HG03064 (cell line): ENCODE measurements around the gene ZSCAN12.
"Not testable (repeated sequence)": the region's sequence is repeated elsewhere in the genome, so short reads cannot be mapped to it uniquely, and the experiment has no call there.

Experiments
- ATAC-seq: cut with Tn5 transposase; IDR thresholded peaks from one replicate; pipeline ENCODE4 v1.9.1; 2021; ENCODE audit warnings: low read depth; ENCODE audit not compliant: unreplicated experiment

The ZSCAN12 gene

GRCh38 chr6:28395918-28396317 is 3.6 kb downstream of the ZSCAN12 start:
- ATAC-seq: no peak

- ATAC-seq: no peak
Observed at GRCh38 chr6:28393912-28394662, 5.5 kb downstream of the ZSCAN12 start.

GRCh38 chr6:28390688-28391087 is 8.9 kb downstream of the ZSCAN12 start:
- no peak for ATAC-seq

GRCh38 chr6:28384143-28384533 is 15.4 kb downstream of the ZSCAN12 start:
- ATAC-seq: no peak

GRCh38 chr6:28383235-28384142 is 16.1 kb downstream of the ZSCAN12 start:
- peak; percentile 76 for ATAC-seq

GRCh38 chr6:28380381-28380780 is 19.2 kb downstream of the ZSCAN12 start:
- no peak for ATAC-seq

- no peak for ATAC-seq
Observed at GRCh38 chr6:28378644-28379043, 20.9 kb downstream of the ZSCAN12 start.

GRCh38 chr6:28377879-28378278 is 21.7 kb downstream of the ZSCAN12 start:
- ATAC-seq: no peak

- no peak for ATAC-seq
Observed at GRCh38 chr6:28373925-28374324, 25.6 kb downstream of the ZSCAN12 start.

GRCh38 chr6:28371706-28372451 is 27.7 kb downstream of the ZSCAN12 start:
- ATAC-seq: no peak

GRCh38 chr6:28371280-28371679 is 28.3 kb downstream of the ZSCAN12 start:
- ATAC-seq: no peak

- ATAC-seq: no peak
Observed at GRCh38 chr6:28370440-28370839, 29.1 kb downstream of the ZSCAN12 start.

GRCh38 chr6:28369463-28369862 is 30.1 kb downstream of the ZSCAN12 start:
- no peak for ATAC-seq

- ATAC-seq: no peak
Observed at GRCh38 chr6:28368522-28368921, 31.0 kb downstream of the ZSCAN12 start.

GRCh38 chr6:28365590-28365989 is 34.0 kb downstream of the ZSCAN12 start:
- ATAC-seq: not testable (repeated sequence)

GRCh38 chr6:28360961-28361360 is 38.6 kb downstream of the ZSCAN12 start:
- no peak for ATAC-seq

GRCh38 chr6:28359562-28359961 is 40.0 kb downstream of the ZSCAN12 start:
- not testable (repeated sequence) for ATAC-seq

- ATAC-seq: no peak
Observed at GRCh38 chr6:28357036-28357435, 42.5 kb downstream of the ZSCAN12 start.

GRCh38 chr6:28356666-28357020 is 42.9 kb downstream of the ZSCAN12 start:
- ATAC-seq: no peak

GRCh38 chr6:28355743-28356665 is 43.5 kb downstream of the ZSCAN12 start:
- ATAC-seq: no peak
